HEK293T (cell line): Measurements from ENCODE around the gene LIN28B.

Experiments
- ARNT ChIP-seq: fragments of 450-650 bp; IDR thresholded peaks from 2 replicates; pipeline ENCODE4 v1.6.1; 2017; ENCODE audit warnings: mild to moderate bottlenecking
- FOXA1 ChIP-seq: fragments of 450-650 bp; IDR thresholded peaks from 2 replicates; pipeline ENCODE4 v1.6.1; 2016; ENCODE audit warnings: mild to moderate bottlenecking
- FOXK2 ChIP-seq: fragments of 450-650 bp; IDR thresholded peaks from 2 replicates; pipeline ENCODE4 v1.6.1; 2016; ENCODE audit warnings: mild to moderate bottlenecking
- FOXM1 ChIP-seq: fragments of 450-650 bp; IDR thresholded peaks from 2 replicates; pipeline ENCODE4 v1.6.1; 2017; ENCODE audit warnings: mild to moderate bottlenecking, borderline replicate concordance
- HDGF ChIP-seq: fragments of 450-650 bp; IDR thresholded peaks from 2 replicates; pipeline ENCODE4 v1.6.1; 2017; ENCODE audit warnings: antibody characterized with exemption, borderline replicate concordance
- LEF1 ChIP-seq: fragments of 450-650 bp; IDR thresholded peaks from 2 replicates; pipeline ENCODE4 v1.6.1; 2017; ENCODE audit warnings: mild to moderate bottlenecking, borderline replicate concordance
- NFRKB ChIP-seq: fragments of 450-650 bp; IDR thresholded peaks from 2 replicates; pipeline ENCODE4 v1.6.1; 2016; ENCODE audit warnings: mild to moderate bottlenecking, moderate library complexity
- TARDBP ChIP-seq: fragments of 450-650 bp; IDR thresholded peaks from 2 replicates; pipeline ENCODE4 v1.6.1; 2016
- ZNF384 ChIP-seq: fragments of 450-650 bp; IDR thresholded peaks from 2 replicates; pipeline ENCODE4 v1.6.1; 2016
- TF ChIP-seq, protein P1 (sequence below): fragments of 450-650 bp; IDR thresholded peaks from 2 replicates; pipeline ENCODE4 v1.6.1; 2016

GRCh38 chr6:104958178-104959025 is 1.5 kb downstream of the LIN28B start:
- TF ChIP-seq FOXK2 (no peak), ZNF384 (no peak), FOXM1 (no peak), ARNT (no peak), HDGF (no peak), NFRKB (no peak), TARDBP (no peak), FOXA1 (no peak), LEF1 (no peak)
- TF ChIP-seq, protein P1, sequence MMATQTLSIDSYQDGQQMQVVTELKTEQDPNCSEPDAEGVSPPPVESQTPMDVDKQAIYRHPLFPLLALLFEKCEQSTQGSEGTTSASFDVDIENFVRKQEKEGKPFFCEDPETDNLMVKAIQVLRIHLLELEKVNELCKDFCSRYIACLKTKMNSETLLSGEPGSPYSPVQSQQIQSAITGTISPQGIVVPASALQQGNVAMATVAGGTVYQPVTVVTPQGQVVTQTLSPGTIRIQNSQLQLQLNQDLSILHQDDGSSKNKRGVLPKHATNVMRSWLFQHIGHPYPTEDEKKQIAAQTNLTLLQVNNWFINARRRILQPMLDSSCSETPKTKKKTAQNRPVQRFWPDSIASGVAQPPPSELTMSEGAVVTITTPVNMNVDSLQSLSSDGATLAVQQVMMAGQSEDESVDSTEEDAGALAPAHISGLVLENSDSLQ: no peak
